Measurements from ENCODE around the gene FFAR3. TPM values are rescaled to one million over a fixed set of nuclear protein-coding genes. Genes with fewer than 3 reads are reported as not detected.
"Not testable (repeated sequence)": the region's sequence is repeated elsewhere in the genome, so short reads cannot be mapped to it uniquely, and the experiment has no call there.

Gene FFAR3
- total RNA-seq, 1 donor from 2014 or later = 0.16 TPM

- Mint-ChIP-seq H3K4me3 (no peak overlapping the region), H3K36me3 (ENCODE audit: low read depth) (no peaks in the 10 kb centered on the region), H3K9me3 (no peaks in the 10 kb centered on the region), H3K27ac (no peak overlapping the region), H3K27me3 (no peaks in the 10 kb centered on the region), H3K4me1 (peaks cover 27% of the 10 kb centered on the region)
- no peak for TF ChIP-seq CTCF (IDR thresholded peaks at IDR 0.05)
- POLR2A ChIA-PET = interaction anchor here (0.6 kb wide), 1 partner anchor 67 kb away, joined by 3 read pairs; no protein-coding TSS in a partner anchor
- DNase-seq (no peak), ATAC-seq (ENCODE audit: low read depth) (no peak)
- intact Hi-C loops (cut with micrococcal nuclease) = loop anchor here (2.0 kb wide), 1 partner anchor 23 kb away; no protein-coding TSS in a partner anchor
- CTCF ChIA-PET = interaction anchor here (0.8 to 1.5 kb wide), 4 partner anchors 23 to 119 kb away, joined by 3 to 6 read pairs (median 4); no protein-coding TSS in a partner anchor
Observed at GRCh38 chr19:35375505-35376307, 17.4 kb downstream of the FFAR3 start.

- Mint-ChIP-seq H3K4me3 (no peak overlapping the region), H3K4me1 (peaks cover 27% of the 10 kb centered on the region), H3K27ac (no peak overlapping the region), H3K36me3 (ENCODE audit: low read depth) (no peaks in the 10 kb centered on the region), H3K27me3 (peaks cover 3% of the 10 kb centered on the region), H3K9me3 (no peaks in the 10 kb centered on the region)
- no peak for TF ChIP-seq CTCF (IDR thresholded peaks at IDR 0.05)
- intact Hi-C loops (cut with micrococcal nuclease) = no loop called here
- DNase-seq (no peak), ATAC-seq (ENCODE audit: low read depth) (no peak)
- ChIA-PET CTCF (interaction anchor here (1.0 kb wide), 1 partner anchor 25 kb away, joined by 3 read pairs; no protein-coding TSS in a partner anchor), POLR2A (interaction anchor here (0.6 to 1.6 kb wide), 5 partner anchors 35 to 618 kb away, joined by 3 to 8 read pairs (median 7); no protein-coding TSS in a partner anchor)
Observed at GRCh38 chr19:35377656-35378055, 19.4 kb downstream of the FFAR3 start.

- intact Hi-C loops (cut with micrococcal nuclease) = no loop called here
- Mint-ChIP-seq H3K4me3 (no peak overlapping the region), H3K27ac (no peak overlapping the region), H3K27me3 (peaks cover 3% of the 10 kb centered on the region), H3K36me3 (ENCODE audit: low read depth) (no peaks in the 10 kb centered on the region), H3K4me1 (peaks cover 27% of the 10 kb centered on the region), H3K9me3 (no peaks in the 10 kb centered on the region)
- POLR2A ChIA-PET = interaction anchor here (1.6 kb wide), 1 partner anchor 82 kb away, joined by 8 read pairs; no protein-coding TSS in a partner anchor
- no peak for TF ChIP-seq CTCF (IDR thresholded peaks at IDR 0.05)
- DNase-seq = no peak
- CTCF ChIA-PET = interaction anchor here (1.0 to 1.1 kb wide), 2 partner anchors 26 to 109 kb away, joined by 3 read pairs; no protein-coding TSS in a partner anchor
- no peak for ATAC-seq (ENCODE audit: low read depth)
Observed at GRCh38 chr19:35378356-35378755, 20.1 kb downstream of the FFAR3 start.

GRCh38 chr19:35379545-35379944 lies 21.3 kb downstream of the FFAR3 start:
- ATAC-seq (ENCODE audit: low read depth); H3K36me3 Mint-ChIP-seq (ENCODE audit: low read depth); H3K9me3 Mint-ChIP-seq; DNase-seq; H3K27ac Mint-ChIP-seq; intact Hi-C loops (cut with micrococcal nuclease); H3K27me3 Mint-ChIP-seq; CTCF ChIA-PET; H3K4me3 Mint-ChIP-seq: not testable (repeated sequence)
- POLR2A ChIA-PET = interaction anchor here (0.7 kb wide), 1 partner anchor 125 kb away, joined by 7 read pairs; no protein-coding TSS in a partner anchor
- H3K4me1 Mint-ChIP-seq = peaks cover 27% of the 10 kb centered on the region

GRCh38 chr19:35379992-35380391 lies 21.7 kb downstream of the FFAR3 start:
- H3K36me3 Mint-ChIP-seq (ENCODE audit: low read depth) = no peaks in the 10 kb centered on the region
- CTCF ChIA-PET = no interaction called here
- intact Hi-C loops (cut with micrococcal nuclease) = no loop called here

More at GRCh38 chr19:35379992-35380391, 21.7 kb downstream of the FFAR3 start:
- no peaks in the 10 kb centered on the region for H3K9me3 Mint-ChIP-seq
- H3K4me3 Mint-ChIP-seq = no peak overlapping the region
- no peak for TF ChIP-seq CTCF (IDR thresholded peaks at IDR 0.05)
- DNase-seq (no peak), ATAC-seq (ENCODE audit: low read depth) (no peak)
- POLR2A ChIA-PET = interaction anchor here (0.6 to 0.7 kb wide), 2 partner anchors 81 to 125 kb away, joined by 3 to 7 read pairs; no protein-coding TSS in a partner anchor
- peaks cover 5% of the 10 kb centered on the region for H3K27me3 Mint-ChIP-seq
- peaks cover 24% of the 10 kb centered on the region for H3K4me1 Mint-ChIP-seq
- no peak overlapping the region for H3K27ac Mint-ChIP-seq
